HG02870 (cell line): ENCODE measurements around the gene RAD51D.
A peak's percentile ranks its signal among the peaks of the same experiment; 100 is the strongest.
"Not testable (repeated sequence)": the region's sequence is repeated elsewhere in the genome, so short reads cannot be mapped to it uniquely, and the experiment has no call there.

Experiments
- ATAC-seq: cut with Tn5 transposase; IDR thresholded peaks from one replicate; pipeline ENCODE4 v1.9.1; 2021; ENCODE audit warnings: mild to moderate bottlenecking, moderate library complexity; ENCODE audit not compliant: unreplicated experiment

The RAD51D gene

DNA sequence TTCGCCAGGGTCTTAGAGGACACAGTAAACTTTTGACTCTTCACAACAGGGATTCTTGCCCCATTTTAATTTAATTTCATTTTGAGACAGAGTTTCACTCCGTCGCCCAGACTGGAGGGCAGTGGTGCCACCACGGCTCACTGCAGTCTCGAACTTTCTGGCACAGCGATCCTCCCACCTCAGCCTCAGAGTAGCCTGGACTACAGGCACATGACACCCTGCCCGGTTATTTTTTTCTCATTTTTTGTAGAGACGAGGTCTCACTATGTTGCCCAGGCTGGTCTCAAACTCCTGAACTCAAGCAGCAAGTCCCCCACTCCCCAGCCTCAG is 22.8 kb upstream of the RAD51D start:
- no peak for ATAC-seq

GRCh38 chr17:35141681-35142466 is 22.2 kb upstream of the RAD51D start, which contains the start of gene NLE1:
Gene NLE1 (minus strand): TSS chr17:35142303. CDS start chr17:35142275, 28 bp downstream.
- peak; percentile 85 for ATAC-seq

DNA sequence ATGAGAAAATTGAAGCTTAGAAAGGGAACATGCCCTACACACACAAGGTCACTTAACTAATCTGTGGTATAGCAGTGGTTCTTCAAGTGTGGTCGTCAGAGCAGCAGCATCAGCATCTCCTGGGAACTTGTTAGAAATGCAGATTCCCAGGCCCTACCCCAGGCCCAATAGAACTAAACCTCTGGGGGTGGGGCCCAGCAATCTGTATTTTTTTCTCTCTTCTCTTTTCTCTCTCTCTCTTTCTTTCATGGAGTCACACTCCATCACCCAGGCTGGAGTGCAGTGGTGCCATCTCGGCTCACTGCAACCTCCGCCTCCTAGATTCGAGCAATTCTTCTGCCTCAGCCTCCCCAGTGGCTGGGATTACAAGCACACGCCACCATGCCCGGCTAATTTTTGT is 18.6 kb upstream of the RAD51D start:
- no peak for ATAC-seq

GRCh38 chr17:35135322-35135721 is 15.7 kb upstream of the RAD51D start:
- no peak for ATAC-seq

DNA sequence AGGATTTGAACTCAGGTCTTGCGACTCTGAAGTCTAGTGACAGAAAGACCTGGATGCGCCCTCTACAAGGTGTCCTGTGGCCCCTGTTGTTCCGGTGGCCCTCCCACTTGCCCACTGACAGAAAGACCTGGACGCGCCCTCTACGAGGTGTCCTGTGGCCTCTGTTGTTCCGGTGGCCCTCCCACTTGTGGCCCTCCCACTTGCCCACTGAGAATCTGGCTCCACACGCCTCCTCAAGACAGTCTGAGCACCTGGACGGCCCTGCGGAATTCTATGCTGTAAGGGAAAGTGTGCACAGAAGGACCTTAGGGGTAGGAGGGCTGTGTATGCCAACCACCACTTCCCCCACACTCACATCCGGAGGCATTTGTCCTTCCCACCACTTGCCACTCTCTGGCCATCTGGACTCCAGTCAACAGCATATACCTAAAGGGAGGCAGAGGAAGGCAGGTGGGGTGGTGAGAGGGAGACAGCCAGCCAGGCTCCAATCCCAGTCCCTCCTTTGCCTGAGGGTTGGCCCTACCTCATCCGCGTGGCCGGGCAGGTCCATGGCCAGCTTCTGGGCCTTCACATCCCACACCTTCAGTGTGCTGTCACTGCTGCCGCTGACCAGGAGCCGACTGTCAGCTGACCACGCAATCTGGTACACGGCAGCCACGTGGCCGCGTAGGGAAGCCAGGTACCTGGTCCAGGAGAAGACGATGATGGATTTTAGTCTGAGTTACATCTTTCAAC is 13.3 kb upstream of the RAD51D start:
- no peak for ATAC-seq

DNA sequence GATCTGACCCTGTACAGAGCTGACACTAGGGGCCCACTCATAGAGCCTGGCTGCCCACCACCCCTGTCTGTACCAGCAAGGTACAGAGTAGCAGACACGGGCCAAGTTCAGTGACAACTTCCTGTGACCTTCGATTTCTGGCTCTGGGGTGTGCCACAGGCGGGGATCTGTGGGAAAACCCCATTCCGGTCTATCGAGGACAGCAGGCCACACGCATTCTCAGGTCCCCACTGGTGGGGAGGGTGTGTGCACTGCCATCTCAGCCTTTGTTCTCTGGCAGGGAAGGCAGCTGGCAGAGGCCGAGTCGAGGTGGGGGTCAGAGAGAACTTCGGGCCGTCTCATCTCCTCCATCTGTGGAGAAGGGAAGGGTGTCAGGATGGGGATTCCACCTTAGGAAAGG is 12.4 kb upstream of the RAD51D start:
- ATAC-seq, result no peak

- no peak for ATAC-seq
These were observed 10.7 kb upstream of the RAD51D start for GRCh38 chr17:35130392-35130791.

DNA sequence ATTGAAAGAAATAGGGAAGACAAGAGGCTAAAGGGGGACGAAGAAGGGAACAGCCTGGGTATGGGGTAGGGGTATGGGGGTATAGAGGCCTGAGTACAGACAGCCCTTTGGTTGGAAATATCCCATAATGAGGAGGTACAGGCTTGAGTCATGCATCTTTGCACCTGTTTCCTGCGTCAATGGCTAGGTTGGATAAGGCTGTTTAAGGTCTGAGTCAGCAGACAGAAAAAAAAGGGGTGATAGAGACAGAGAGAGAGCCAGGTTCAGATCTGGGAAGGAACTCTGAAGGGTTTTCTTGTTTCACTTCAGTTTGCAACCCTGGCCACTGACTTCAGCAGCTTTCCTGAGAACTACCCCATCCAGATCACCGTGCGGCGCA is 10.3 kb upstream of the RAD51D start:
- ATAC-seq, result no peak

DNA sequence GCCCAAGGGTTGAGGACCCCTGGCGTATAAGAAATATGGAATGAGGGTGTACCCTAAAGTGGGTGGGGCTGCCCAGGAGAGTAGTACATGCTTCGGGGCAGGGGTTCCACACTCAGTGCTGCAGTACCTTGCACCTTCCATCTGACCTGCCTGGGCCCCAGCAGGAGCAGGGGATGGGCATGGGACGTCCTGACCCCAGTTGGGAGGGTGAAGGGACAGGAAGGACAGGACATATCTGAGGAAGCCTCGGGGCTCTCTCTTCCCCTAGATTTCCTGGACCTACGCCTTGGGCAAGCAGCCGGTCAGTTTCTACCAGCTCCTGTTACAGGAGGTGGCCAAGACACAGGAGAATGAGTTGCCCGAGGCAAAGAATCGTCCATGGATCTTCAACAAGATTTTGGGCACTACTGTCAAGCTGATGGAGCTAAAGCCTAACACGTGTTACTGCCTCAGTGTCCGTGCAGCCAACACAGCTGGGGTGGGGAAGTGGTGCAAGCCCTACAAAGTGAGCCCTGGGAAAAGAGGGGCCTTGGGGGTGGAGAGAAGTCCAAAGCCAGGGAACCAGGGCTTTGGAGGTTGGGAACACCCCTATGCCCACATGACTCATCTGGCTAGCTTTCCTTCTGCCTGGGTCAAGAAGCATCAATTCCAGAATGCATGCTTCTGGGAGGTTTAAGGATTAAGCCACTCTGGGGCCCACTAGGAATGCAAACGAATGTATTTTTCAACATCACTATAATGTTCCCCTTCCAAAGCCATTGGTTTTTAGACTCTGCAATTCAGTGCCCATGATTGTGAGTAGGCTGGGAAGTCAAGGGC is 9.7 kb upstream of the RAD51D start:
- no peak for ATAC-seq

DNA sequence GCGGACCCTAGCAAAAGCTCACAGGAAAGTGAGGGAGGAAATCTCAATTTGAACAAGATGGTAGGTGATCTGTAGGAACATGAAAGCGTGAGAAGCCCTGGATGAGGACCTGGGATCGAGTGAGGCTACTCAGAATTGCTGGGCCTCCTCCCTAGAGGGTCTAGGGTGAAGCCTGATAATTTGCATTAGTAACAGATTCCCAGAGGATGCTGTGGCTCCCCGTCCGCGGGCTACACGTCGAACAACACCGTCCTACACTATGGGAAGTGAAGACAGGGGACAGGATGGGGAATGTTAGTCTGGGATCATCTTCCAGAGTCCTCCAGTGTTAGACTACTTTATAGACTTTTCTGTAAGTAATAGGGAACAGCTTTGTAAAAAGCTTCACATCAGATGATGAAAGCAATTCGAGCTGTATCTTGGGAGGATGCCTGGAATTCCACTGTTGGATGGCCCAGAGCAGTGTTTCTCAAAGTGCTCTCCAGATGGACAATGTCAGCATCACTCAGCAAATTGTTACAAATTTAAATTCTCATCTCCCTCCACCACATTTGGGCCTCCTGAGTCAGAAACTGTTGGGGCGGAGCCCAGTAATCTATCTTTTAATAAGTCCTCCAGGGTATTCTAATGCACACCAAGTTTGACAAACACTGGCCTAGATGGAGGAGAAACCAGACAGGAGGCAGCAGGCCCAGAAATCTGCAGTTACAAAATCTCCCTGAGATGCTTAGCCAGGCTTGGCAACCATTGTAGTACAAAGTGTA is 8.3 kb upstream of the RAD51D start:
- no peak for ATAC-seq

DNA sequence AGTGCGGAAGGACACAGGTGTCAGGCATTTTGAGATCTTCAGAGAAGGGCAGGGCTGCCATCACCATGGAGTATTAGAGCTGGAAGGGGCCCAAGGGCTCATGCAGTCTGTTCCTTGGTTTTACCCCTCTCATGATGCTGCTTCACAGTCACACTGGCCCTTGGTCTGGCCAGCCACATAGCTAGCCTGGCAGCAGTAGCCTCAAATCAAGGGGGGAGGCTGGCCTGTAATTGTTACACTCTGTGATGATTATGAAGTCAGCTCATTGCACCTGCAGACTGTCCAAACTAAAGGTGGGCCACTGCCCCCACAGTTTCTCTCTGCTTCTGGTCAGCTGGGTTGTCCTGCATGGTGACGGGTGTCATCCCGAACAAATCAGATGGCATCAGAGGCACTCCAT is 1.7 kb upstream of the RAD51D start, which contains the start of gene FNDC8:
Gene FNDC8 (plus strand): TSS at position 301 of the 400 bp plus-strand sequence. CDS start 79 bp downstream, at position 380.
- no peak for ATAC-seq

DNA sequence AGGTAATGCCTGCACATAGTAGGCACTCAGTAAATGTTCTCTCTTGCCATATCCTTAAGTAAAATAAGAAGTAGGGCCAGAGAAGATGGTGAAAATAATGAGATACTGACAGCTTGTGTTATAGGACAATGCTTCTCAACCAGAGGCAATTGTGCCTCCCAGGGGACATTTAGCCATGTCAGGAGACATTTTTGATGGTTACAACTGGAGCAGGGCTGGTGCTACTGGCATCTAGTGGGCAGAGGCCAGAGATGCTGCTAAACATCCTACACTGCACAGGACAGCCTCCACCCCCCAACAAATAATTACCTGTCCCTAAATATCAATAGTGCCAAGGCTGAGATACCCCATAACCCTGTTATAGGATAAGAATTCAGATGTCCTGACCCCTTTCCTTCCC is 1.7 kb downstream of the RAD51D start:
- no peak for ATAC-seq

DNA sequence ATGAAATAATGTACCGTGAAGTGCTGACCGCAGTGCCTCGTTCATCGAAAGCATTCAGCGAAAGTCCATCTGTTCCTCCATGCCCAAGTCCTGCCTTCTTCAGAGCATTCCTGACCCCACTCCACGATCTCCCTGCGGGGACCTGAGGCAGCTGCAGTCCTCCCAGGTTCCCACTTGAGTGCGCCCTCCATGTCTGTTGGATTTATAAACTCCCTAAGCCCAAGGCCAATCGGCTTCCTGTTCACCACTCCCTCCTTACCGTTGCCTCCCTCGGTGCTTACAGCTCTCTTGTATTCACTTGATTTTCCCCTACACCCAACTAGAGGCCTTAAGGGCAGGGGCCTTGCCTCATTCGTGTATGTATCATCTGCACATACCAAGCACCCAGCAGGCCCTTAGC is 2.8 kb downstream of the RAD51D start:
- ATAC-seq, result no peak

GRCh38 chr17:35110791-35111190 is 8.9 kb downstream of the RAD51D start:
- ATAC-seq, result not testable (repeated sequence)

GRCh38 chr17:35104844-35105450 is 14.7 kb downstream of the RAD51D start:
- ATAC-seq, result no peak

GRCh38 chr17:35103271-35103670 is 16.4 kb downstream of the RAD51D start:
- ATAC-seq, result no peak

DNA sequence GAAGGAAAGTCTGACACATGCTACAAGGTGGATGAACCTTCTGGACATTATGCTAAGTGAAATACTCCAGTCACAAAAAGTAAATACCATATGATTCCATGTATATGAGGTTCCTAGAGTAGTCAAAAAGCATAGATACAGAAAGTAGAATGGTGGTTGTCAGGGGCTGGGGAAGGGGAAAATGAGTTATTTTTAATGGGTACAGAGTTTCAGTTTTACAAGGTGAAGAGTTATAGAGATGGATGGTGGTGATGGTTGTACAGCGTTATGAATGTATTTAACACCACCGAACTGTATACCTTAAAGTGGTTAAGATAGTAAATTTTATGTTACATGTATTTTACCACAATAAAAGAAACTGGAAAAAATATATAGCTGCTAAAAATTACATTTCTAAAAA is 17.9 kb downstream of the RAD51D start:
- ATAC-seq, result no peak

GRCh38 chr17:35101036-35101435 is 18.6 kb downstream of the RAD51D start:
- no peak for ATAC-seq

GRCh38 chr17:35099908-35100307 is 19.8 kb downstream of the RAD51D start:
- ATAC-seq, result no peak

DNA sequence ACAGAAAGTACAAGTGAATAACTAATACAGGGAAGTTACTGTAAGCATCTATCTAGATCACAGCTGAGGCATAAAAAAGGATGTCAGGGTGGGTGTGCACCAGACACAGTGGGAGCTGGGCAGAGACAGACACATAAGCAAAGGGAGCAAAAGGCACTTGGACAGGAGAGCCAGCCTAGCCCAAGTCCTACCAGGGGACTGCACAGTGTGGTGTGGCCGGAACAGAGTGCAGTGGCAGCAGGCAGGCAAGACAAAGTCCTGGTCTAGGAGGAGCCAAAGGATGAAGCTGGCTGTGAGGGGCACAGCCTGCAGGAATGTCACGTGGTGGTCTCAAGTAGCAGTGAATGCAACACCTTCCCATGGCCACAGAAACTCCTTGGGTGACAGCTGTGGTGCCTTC is 21.9 kb downstream of the RAD51D start:
- ATAC-seq, result no peak
